ENCODE data around the gene KEL.

KEL gene

GRCh38 chr7:142943706-142944268, 18.4 kb downstream of the KEL start:
- TF ChIP-seq POLR2AphosphoS5 (IDR thresholded peaks at IDR 0.05; ENCODE audit: low read depth, low read length) (no peak), FOXP2 (optimal IDR thresholded peaks at IDR 0.05; ENCODE audit: borderline replicate concordance, extremely low read depth, extremely low read length, insufficient read depth) (no peak), TAF1 (IDR thresholded peaks at IDR 0.05; ENCODE audit: borderline replicate concordance, insufficient read depth, low read length) (no peak), SIN3A (IDR thresholded peaks at IDR 0.05; ENCODE audit: borderline replicate concordance, insufficient read depth, low read length) (no peak), REST (IDR thresholded peaks at IDR 0.05; ENCODE audit: insufficient read depth in 1 of 2, low read depth in 2 of 2, low read length in 2 of 2) (no peak)

- TF ChIP-seq POLR2AphosphoS5 (IDR thresholded peaks at IDR 0.05; ENCODE audit: low read depth, low read length) (no peak), REST (IDR thresholded peaks at IDR 0.05; ENCODE audit: insufficient read depth in 1 of 2, low read depth in 2 of 2, low read length in 2 of 2) (no peak), TAF1 (IDR thresholded peaks at IDR 0.05; ENCODE audit: borderline replicate concordance, insufficient read depth, low read length) (no peak), FOXP2 (optimal IDR thresholded peaks at IDR 0.05; ENCODE audit: borderline replicate concordance, extremely low read depth, extremely low read length, insufficient read depth) (no peak)
Measured at GRCh38 chr7:142942746-142943145, 19.4 kb downstream of the KEL start.

- no peak for TF ChIP-seq TAF1 (IDR thresholded peaks at IDR 0.05; ENCODE audit: borderline replicate concordance, insufficient read depth, low read length)
- no peak for TF ChIP-seq FOXP2 (optimal IDR thresholded peaks at IDR 0.05; ENCODE audit: borderline replicate concordance, extremely low read depth, extremely low read length, insufficient read depth)
- TF ChIP-seq SIN3A (IDR thresholded peaks at IDR 0.05; ENCODE audit: borderline replicate concordance, insufficient read depth, low read length), result no peak
- TF ChIP-seq POLR2AphosphoS5 (IDR thresholded peaks at IDR 0.05; ENCODE audit: low read depth, low read length), result no peak
- no peak for TF ChIP-seq REST (IDR thresholded peaks at IDR 0.05; ENCODE audit: insufficient read depth in 1 of 2, low read depth in 2 of 2, low read length in 2 of 2)
Measured at GRCh38 chr7:142941541-142941940, 20.6 kb downstream of the KEL start.

DNA sequence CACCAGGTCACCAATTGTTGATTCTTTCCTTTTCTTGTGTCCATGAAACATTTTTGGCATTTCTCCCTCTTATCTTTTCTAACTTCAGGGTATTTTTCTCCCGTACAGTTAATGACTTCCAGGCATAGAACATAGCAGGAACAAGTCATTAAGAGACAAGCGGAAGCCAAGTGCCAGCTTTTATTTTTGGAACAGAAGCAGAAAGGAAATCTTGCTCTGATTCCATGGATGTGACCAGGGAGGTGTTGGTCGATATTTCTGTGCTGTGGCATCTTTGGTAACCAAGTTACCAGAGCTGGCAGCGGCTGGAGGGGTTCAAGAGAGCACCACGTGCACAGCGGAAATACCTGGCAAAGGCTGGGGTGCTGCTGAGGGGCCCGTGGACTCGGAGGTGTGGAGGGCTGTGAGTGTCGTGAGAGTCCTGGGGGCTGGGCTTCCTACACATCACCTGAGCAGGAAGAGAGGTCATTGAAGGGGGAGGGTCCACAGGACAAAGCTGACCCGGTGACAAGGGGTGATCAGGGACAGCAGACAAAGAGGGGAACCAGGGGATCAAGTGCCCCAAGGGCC, 21.1 kb downstream of the KEL start:
- TF ChIP-seq TAF1 (IDR thresholded peaks at IDR 0.05; ENCODE audit: borderline replicate concordance, insufficient read depth, low read length) (no peak), SIN3A (IDR thresholded peaks at IDR 0.05; ENCODE audit: borderline replicate concordance, insufficient read depth, low read length) (no peak), POLR2AphosphoS5 (IDR thresholded peaks at IDR 0.05; ENCODE audit: low read depth, low read length) (no peak), FOXP2 (optimal IDR thresholded peaks at IDR 0.05; ENCODE audit: borderline replicate concordance, extremely low read depth, extremely low read length, insufficient read depth) (no peak), REST (IDR thresholded peaks at IDR 0.05; ENCODE audit: insufficient read depth in 1 of 2, low read depth in 2 of 2, low read length in 2 of 2) (no peak)
